ENCODE measurements around the gene DHX30. TPM values are rescaled to one million over a fixed set of nuclear protein-coding genes. Genes with fewer than 3 reads are reported as not detected.
A peak's percentile ranks its signal among the peaks of the same experiment; 100 is the strongest.
"Not testable (repeated sequence)": the region's sequence is repeated elsewhere in the genome, so short reads cannot be mapped to it uniquely, and the experiment has no call there.

The DHX30 gene
- total RNA-seq, 1 donor from 2014 or later, result 70.9 TPM

DNA sequence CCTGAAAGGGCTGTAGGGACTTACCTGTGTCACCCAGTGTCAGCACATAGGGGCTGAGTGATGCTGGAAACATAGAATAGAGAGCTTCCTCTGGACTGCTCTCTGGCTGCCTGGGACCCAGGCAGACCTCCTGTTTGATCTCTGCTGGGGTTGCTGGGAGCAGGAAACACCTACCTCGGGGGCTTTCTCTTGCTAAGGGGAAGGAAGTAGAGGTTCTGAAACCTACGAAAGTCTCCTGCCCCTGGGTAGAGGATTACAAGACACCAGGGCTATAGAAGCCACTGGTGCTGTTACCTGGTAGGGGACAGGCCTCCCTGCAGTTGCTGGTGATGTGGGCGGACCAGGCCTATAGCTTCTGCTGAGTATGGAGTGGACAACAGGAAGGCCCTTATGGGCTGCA lies 81.7 kb downstream of the DHX30 start:
- Histone ChIP-seq H3K27me3 (no peaks in the 10 kb centered on the region), H3K9me3 (ENCODE audit: low read depth) (no peaks in the 10 kb centered on the region), H3K9ac (no peak overlapping the region), H3K27ac (peak overlapping the region; percentile 73), H3K36me3 (no peaks in the 10 kb centered on the region), H3K4me1 (peaks cover 10% of the 10 kb centered on the region), H2AFZ (replicated peaks) (no peak overlapping the region), H3F3A (ENCODE audit: low read depth) (peaks cover 17% of the 10 kb centered on the region), H4K20me1 (ENCODE audit: low read depth) (no peaks in the 10 kb centered on the region), H3K4me2 (no peak overlapping the region), H3K79me2 (ENCODE audit: low read depth) (peaks cover 35% of the 10 kb centered on the region), H3K4me3 (no peak overlapping the region)
- DNase-seq (ENCODE audit: low spot score), result no peak
- H3K36me3 Mint-ChIP-seq, result peaks cover 35% of the 10 kb centered on the region
- peaks cover 3% of the 10 kb centered on the region for H3K9me3 Mint-ChIP-seq
- H3K27me3 Mint-ChIP-seq (ENCODE audit: insufficient read depth, low read depth), result peaks cover 2% of the 10 kb centered on the region
- no peak for TF ChIP-seq EZH2phosphoT487 (IDR thresholded peaks at IDR 0.05)
- TF ChIP-seq EZH2 (IDR thresholded peaks at IDR 0.05), result no peak
- TF ChIP-seq, protein P1, sequence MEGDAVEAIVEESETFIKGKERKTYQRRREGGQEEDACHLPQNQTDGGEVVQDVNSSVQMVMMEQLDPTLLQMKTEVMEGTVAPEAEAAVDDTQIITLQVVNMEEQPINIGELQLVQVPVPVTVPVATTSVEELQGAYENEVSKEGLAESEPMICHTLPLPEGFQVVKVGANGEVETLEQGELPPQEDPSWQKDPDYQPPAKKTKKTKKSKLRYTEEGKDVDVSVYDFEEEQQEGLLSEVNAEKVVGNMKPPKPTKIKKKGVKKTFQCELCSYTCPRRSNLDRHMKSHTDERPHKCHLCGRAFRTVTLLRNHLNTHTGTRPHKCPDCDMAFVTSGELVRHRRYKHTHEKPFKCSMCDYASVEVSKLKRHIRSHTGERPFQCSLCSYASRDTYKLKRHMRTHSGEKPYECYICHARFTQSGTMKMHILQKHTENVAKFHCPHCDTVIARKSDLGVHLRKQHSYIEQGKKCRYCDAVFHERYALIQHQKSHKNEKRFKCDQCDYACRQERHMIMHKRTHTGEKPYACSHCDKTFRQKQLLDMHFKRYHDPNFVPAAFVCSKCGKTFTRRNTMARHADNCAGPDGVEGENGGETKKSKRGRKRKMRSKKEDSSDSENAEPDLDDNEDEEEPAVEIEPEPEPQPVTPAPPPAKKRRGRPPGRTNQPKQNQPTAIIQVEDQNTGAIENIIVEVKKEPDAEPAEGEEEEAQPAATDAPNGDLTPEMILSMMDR (IDR thresholded peaks at IDR 0.05), result no peak
- H3K4me1 Mint-ChIP-seq, result peaks cover 22% of the 10 kb centered on the region
- H3K4me3 Mint-ChIP-seq, result no peak overlapping the region
- peak overlapping the region; percentile 19 for H3K27ac Mint-ChIP-seq

DNA sequence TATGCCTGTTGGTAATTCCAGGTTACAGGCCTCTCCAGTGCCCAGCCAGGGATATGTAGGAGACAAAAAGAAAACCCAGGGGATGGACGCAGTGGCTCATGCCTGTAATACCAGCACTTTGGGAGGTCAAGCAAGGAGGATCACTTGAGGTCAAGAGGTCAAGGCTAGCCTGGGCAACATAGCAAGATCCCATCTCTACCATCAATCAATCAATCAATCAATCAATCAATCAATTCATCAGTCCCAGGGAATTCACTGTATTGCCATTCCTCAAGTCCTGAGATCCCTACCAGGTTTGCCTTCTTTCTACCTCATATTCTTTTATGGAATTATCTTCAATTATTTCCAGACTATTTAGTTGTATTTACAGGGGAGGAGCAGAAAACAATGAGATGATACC lies 82.2 kb downstream of the DHX30 start:
- H3K27ac Mint-ChIP-seq, result peak overlapping the region; percentile 19

DNA sequence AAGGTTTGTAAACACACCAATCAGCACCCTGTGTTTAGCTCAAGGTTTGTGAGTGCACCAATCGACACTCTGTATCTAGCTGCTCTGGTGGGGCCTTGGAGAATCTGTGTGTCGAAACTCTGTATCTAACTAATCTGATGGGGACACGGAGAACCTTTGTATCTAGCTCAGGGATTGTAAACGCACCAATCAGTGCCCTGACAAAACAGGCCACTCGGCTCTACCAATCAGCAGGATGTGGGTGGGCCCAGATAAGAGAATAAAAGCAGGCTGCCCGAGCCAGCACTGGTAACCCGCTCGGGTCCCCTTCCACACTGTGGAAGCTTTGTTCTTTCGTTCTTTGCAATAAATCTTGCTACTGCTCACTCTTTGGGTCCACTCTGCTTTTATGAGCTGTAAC lies 85.1 kb downstream of the DHX30 start:
- H3K79me2 ChIP-seq (ENCODE audit: low read depth), result peaks cover 35% of the 10 kb centered on the region
- H3K9me3 Mint-ChIP-seq; H3K36me3 ChIP-seq; H3K4me3 ChIP-seq; H3K9me3 ChIP-seq (ENCODE audit: low read depth); H4K20me1 ChIP-seq (ENCODE audit: low read depth); H3K9ac ChIP-seq; DNase-seq (ENCODE audit: low spot score); H3K27me3 Mint-ChIP-seq (ENCODE audit: insufficient read depth, low read depth); H3K27me3 ChIP-seq; H3K4me2 ChIP-seq; H2AFZ ChIP-seq (replicated peaks); H3K4me3 Mint-ChIP-seq; H3K27ac ChIP-seq: not testable (repeated sequence)
- H3K27ac Mint-ChIP-seq, result peak overlapping the region; percentile 84
- H3K4me1 Mint-ChIP-seq, result peaks cover 56% of the 10 kb centered on the region
- peaks cover 37% of the 10 kb centered on the region for H3K36me3 Mint-ChIP-seq
- H3F3A ChIP-seq (ENCODE audit: low read depth), result peaks cover 51% of the 10 kb centered on the region
- H3K4me1 ChIP-seq, result peaks cover 44% of the 10 kb centered on the region

More for the DNA sequence above, 82.2 kb downstream of the DHX30 start:
- H2AFZ ChIP-seq (replicated peaks), result no peak overlapping the region
- no peak overlapping the region for H3K9ac ChIP-seq
- H3K4me3 Mint-ChIP-seq, result no peak overlapping the region
- no peak for DNase-seq (ENCODE audit: low spot score)
- peaks cover 35% of the 10 kb centered on the region for H3K36me3 Mint-ChIP-seq
- no peaks in the 10 kb centered on the region for H3K9me3 ChIP-seq (ENCODE audit: low read depth)
- TF ChIP-seq EZH2phosphoT487 (IDR thresholded peaks at IDR 0.05) (no peak), EZH2 (IDR thresholded peaks at IDR 0.05) (no peak)
- TF ChIP-seq, protein P1 (IDR thresholded peaks at IDR 0.05), result no peak
- H3K4me3 ChIP-seq, result no peak overlapping the region
- peaks cover 2% of the 10 kb centered on the region for H3K27me3 Mint-ChIP-seq (ENCODE audit: insufficient read depth, low read depth)
- H3K27me3 ChIP-seq, result no peaks in the 10 kb centered on the region
- peaks cover 27% of the 10 kb centered on the region for H3K4me1 Mint-ChIP-seq
- H3K4me2 ChIP-seq, result no peak overlapping the region
- H3K79me2 ChIP-seq (ENCODE audit: low read depth), result peaks cover 35% of the 10 kb centered on the region
- no peaks in the 10 kb centered on the region for H3K36me3 ChIP-seq
- H3K9me3 Mint-ChIP-seq, result peaks cover 3% of the 10 kb centered on the region
- peak overlapping the region; percentile 73 for H3K27ac ChIP-seq
- H4K20me1 ChIP-seq (ENCODE audit: low read depth), result no peaks in the 10 kb centered on the region
- peaks cover 23% of the 10 kb centered on the region for H3F3A ChIP-seq (ENCODE audit: low read depth)
- peaks cover 15% of the 10 kb centered on the region for H3K4me1 ChIP-seq

DNA sequence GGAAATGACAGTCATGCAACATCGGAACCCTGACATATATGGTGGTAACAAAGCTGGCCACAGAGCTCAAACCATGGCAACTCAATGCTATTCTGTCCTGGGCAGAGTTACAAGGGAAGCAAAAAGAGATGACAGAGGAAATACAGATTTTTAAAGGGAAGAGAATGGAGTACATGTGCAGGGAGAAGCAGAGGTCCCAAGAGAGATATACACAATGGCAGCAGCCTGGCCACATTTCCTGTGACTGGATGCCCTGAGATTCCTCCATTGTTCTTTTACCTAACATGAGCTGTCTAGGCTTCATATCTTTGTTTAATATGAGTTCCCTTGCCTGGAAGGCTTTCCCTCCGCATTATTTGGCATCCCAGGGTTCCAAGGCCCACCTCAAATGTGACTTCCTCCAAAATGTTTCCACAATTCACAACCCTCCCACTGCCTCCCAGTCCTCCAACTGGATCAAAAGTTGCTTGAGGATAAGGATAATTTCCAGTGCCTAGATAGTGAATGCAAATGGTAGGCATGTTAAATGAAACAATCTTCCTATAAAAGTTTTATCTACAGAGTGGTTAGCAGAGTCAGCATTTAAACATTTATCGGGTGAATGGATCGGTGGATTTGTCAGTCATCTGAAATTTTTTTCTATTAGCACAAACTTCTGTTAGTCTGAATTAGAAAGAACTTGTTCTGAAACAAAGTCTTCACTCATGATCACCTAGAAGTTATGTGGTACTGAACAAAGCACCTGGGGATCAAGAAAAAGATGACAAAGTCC lies 86.2 kb downstream of the DHX30 start:
- no peak for DNase-seq (ENCODE audit: low spot score)
- Histone ChIP-seq H4K20me1 (ENCODE audit: low read depth) (no peaks in the 10 kb centered on the region), H3K4me2 (peak overlapping the region; percentile 83), H3K4me1 (peaks cover 50% of the 10 kb centered on the region), H3K9ac (no peak overlapping the region), H3K79me2 (ENCODE audit: low read depth) (peaks cover 35% of the 10 kb centered on the region), H3K4me3 (peak overlapping the region; percentile 40), H3K27me3 (no peaks in the 10 kb centered on the region), H2AFZ (replicated peaks) (no peak overlapping the region), H3K36me3 (no peaks in the 10 kb centered on the region), H3K9me3 (ENCODE audit: low read depth) (no peaks in the 10 kb centered on the region), H3K27ac (peak overlapping the region; percentile 99), H3F3A (ENCODE audit: low read depth) (peaks cover 61% of the 10 kb centered on the region)
- H3K4me1 Mint-ChIP-seq, result peaks cover 65% of the 10 kb centered on the region
- peaks cover 4% of the 10 kb centered on the region for H3K27me3 Mint-ChIP-seq (ENCODE audit: insufficient read depth, low read depth)
- H3K9me3 Mint-ChIP-seq, result peaks cover 3% of the 10 kb centered on the region
- TF ChIP-seq, protein P1 (IDR thresholded peaks at IDR 0.05), result no peak
- no peak for TF ChIP-seq EZH2phosphoT487 (IDR thresholded peaks at IDR 0.05)
- no peak for TF ChIP-seq EZH2 (IDR thresholded peaks at IDR 0.05)
- H3K4me3 Mint-ChIP-seq, result peak overlapping the region; percentile 69
- peak overlapping the region; percentile 99 for H3K27ac Mint-ChIP-seq
- peaks cover 29% of the 10 kb centered on the region for H3K36me3 Mint-ChIP-seq

Measured in neural progenitor cell (in vitro differentiated cells).